ENCODE data around the gene NUDT16.

DNA sequence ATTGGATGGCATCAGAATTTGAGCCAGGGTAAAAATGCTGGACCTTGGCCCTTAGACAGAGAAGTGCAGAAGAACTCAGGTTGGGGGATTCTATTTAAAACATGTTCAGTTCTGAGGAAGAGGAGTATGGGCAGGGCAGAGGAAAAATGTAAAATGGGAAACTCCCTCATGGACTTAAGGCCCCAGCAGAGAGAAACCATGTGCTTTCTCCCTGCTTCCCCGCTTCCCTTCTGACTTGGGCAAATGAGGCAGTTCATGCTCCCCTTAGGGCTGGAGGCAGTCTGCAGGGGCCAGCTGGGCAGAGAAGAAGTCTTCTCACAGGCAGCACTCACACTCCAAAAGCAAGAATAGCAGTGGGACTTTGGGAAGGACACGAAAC, 9.9 kb upstream of the NUDT16 start:
- TF ChIP-seq, protein P1, sequence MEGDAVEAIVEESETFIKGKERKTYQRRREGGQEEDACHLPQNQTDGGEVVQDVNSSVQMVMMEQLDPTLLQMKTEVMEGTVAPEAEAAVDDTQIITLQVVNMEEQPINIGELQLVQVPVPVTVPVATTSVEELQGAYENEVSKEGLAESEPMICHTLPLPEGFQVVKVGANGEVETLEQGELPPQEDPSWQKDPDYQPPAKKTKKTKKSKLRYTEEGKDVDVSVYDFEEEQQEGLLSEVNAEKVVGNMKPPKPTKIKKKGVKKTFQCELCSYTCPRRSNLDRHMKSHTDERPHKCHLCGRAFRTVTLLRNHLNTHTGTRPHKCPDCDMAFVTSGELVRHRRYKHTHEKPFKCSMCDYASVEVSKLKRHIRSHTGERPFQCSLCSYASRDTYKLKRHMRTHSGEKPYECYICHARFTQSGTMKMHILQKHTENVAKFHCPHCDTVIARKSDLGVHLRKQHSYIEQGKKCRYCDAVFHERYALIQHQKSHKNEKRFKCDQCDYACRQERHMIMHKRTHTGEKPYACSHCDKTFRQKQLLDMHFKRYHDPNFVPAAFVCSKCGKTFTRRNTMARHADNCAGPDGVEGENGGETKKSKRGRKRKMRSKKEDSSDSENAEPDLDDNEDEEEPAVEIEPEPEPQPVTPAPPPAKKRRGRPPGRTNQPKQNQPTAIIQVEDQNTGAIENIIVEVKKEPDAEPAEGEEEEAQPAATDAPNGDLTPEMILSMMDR (conservative IDR thresholded peaks at IDR 0.05), result no peak
- TF ChIP-seq EZH2 (IDR thresholded peaks at IDR 0.05; ENCODE audit: low read depth), result no peak

Data from PC-9 (cell line).